Activated T-helper 1 cell treated with anti-CD3 and anti-CD28 coated beads, Interleukin-12 subunit alpha, Interleukin-12 subunit beta, Interleukin-2, Interleukin-4 antibody, amounts not matched to agents 30 ng/mL and 10 ng/mL and 1 ng/mL, durations not matched to agents 14 hours and 24 hours and 36 hours (primary cell): ENCODE measurements around the gene YEATS2. TPM values are rescaled to one million over a fixed set of nuclear protein-coding genes. Genes with fewer than 3 reads are reported as not detected.
A peak's percentile ranks its signal among the peaks of the same experiment; 100 is the strongest.

Experiments used
- DNase-seq: peaks from one replicate; pipeline ENCODE4 v3.0.0; 2021; ENCODE audit warnings: low spot score
- H3K27ac Mint-ChIP-seq: one replicate; pipeline ENCODE4 v1.8.0; 2021; ENCODE audit warnings: mild to moderate bottlenecking, mixed read lengths
- H3K27me3 Mint-ChIP-seq: one replicate; pipeline ENCODE4 v1.8.0; 2022; ENCODE audit warnings: mild to moderate bottlenecking, moderate library complexity, mixed read lengths; ENCODE audit not compliant: insufficient read depth
- H3K36me3 Mint-ChIP-seq: one replicate; pipeline ENCODE4 v1.8.0; 2021; ENCODE audit warnings: low read depth, mixed read lengths
- H3K4me1 Mint-ChIP-seq: one replicate; pipeline ENCODE4 v1.8.0; 2021; ENCODE audit warnings: low read depth, mixed read lengths
- H3K4me3 Mint-ChIP-seq: one replicate; pipeline ENCODE4 v1.8.0; 2021; ENCODE audit warnings: mild to moderate bottlenecking, moderate library complexity, mixed read lengths
- H3K9me3 Mint-ChIP-seq: one replicate; pipeline ENCODE4 v1.8.0; 2021; ENCODE audit warnings: mixed read lengths
- intact Hi-C: fragments of 100-400 bp; cut with micrococcal nuclease; formaldehyde crosslinking; loops from one replicate; pipeline ENCODE4 v1.15.1; 2024
- total RNA-seq: library from RNA; stranded (reverse); gene quantifications from 2 replicates; pipeline ENCODE4 v1.2.3, GENCODE V29; 2022

YEATS2 gene
- total RNA-seq, 1 donor from 2014 or later = 57.4 TPM

- no peak for DNase-seq
- Mint-ChIP-seq H3K4me1 (peaks cover 10% of the 10 kb centered on the region), H3K4me3 (no peak overlapping the region), H3K9me3 (no peaks in the 10 kb centered on the region), H3K27ac (peak overlapping the region; percentile 64), H3K27me3 (no peaks in the 10 kb centered on the region), H3K36me3 (peaks cover 51% of the 10 kb centered on the region)
- intact Hi-C loops = no loop called here
Observed at GRCh38 chr3:183790700-183791099, 93.1 kb downstream of the YEATS2 start.

GRCh38 chr3:183792976-183793375 lies 95.4 kb downstream of the YEATS2 start:
- H3K27ac Mint-ChIP-seq = no peak overlapping the region
- no peak overlapping the region for H3K4me3 Mint-ChIP-seq
- no peak for DNase-seq
- no peaks in the 10 kb centered on the region for H3K27me3 Mint-ChIP-seq
- H3K9me3 Mint-ChIP-seq = no peaks in the 10 kb centered on the region
- intact Hi-C loops = no loop called here
- peaks cover 10% of the 10 kb centered on the region for H3K4me1 Mint-ChIP-seq
- H3K36me3 Mint-ChIP-seq = peaks cover 51% of the 10 kb centered on the region

GRCh38 chr3:183794452-183794851 lies 96.9 kb downstream of the YEATS2 start:
- intact Hi-C loops = no loop called here
- no peaks in the 10 kb centered on the region for H3K27me3 Mint-ChIP-seq
- H3K4me1 Mint-ChIP-seq = peaks cover 5% of the 10 kb centered on the region
- no peak overlapping the region for H3K27ac Mint-ChIP-seq
- H3K4me3 Mint-ChIP-seq = no peak overlapping the region
- H3K9me3 Mint-ChIP-seq = no peaks in the 10 kb centered on the region
- no peak for DNase-seq
- peaks cover 51% of the 10 kb centered on the region for H3K36me3 Mint-ChIP-seq

- Mint-ChIP-seq H3K9me3 (no peaks in the 10 kb centered on the region), H3K4me1 (no peaks in the 10 kb centered on the region), H3K27ac (no peak overlapping the region), H3K27me3 (no peaks in the 10 kb centered on the region), H3K36me3 (peaks cover 45% of the 10 kb centered on the region), H3K4me3 (no peak overlapping the region)
- intact Hi-C loops = no loop called here
- no peak for DNase-seq
Observed at GRCh38 chr3:183796372-183796771, 98.8 kb downstream of the YEATS2 start.

- H3K27ac Mint-ChIP-seq = no peak overlapping the region
- DNase-seq = no peak
- no peak overlapping the region for H3K4me3 Mint-ChIP-seq
- peaks cover 52% of the 10 kb centered on the region for H3K36me3 Mint-ChIP-seq
- H3K9me3 Mint-ChIP-seq = no peaks in the 10 kb centered on the region
- intact Hi-C loops = no loop called here
- H3K27me3 Mint-ChIP-seq = no peaks in the 10 kb centered on the region
- no peaks in the 10 kb centered on the region for H3K4me1 Mint-ChIP-seq
Observed at GRCh38 chr3:183797996-183798395, 100.4 kb downstream of the YEATS2 start.

- Mint-ChIP-seq H3K9me3 (no peaks in the 10 kb centered on the region), H3K4me3 (no peak overlapping the region), H3K27ac (no peak overlapping the region), H3K4me1 (no peaks in the 10 kb centered on the region), H3K36me3 (peaks cover 49% of the 10 kb centered on the region), H3K27me3 (no peaks in the 10 kb centered on the region)
- no peak for DNase-seq
- intact Hi-C loops = no loop called here
Observed at GRCh38 chr3:183799461-183799860, 101.9 kb downstream of the YEATS2 start.

GRCh38 chr3:183800243-183800863 lies 102.8 kb downstream of the YEATS2 start:
- no peaks in the 10 kb centered on the region for H3K4me1 Mint-ChIP-seq
- H3K4me3 Mint-ChIP-seq = no peak overlapping the region
- H3K27me3 Mint-ChIP-seq = no peaks in the 10 kb centered on the region
- no peaks in the 10 kb centered on the region for H3K9me3 Mint-ChIP-seq
- no peak for DNase-seq
- peaks cover 47% of the 10 kb centered on the region for H3K36me3 Mint-ChIP-seq
- H3K27ac Mint-ChIP-seq = no peak overlapping the region
- intact Hi-C loops = no loop called here

GRCh38 chr3:183801601-183802000 lies 104.0 kb downstream of the YEATS2 start:
- Mint-ChIP-seq H3K36me3 (peaks cover 48% of the 10 kb centered on the region), H3K4me3 (no peak overlapping the region), H3K27ac (no peak overlapping the region), H3K4me1 (no peaks in the 10 kb centered on the region), H3K9me3 (no peaks in the 10 kb centered on the region), H3K27me3 (no peaks in the 10 kb centered on the region)
- intact Hi-C loops = no loop called here
- DNase-seq = no peak

- intact Hi-C loops = no loop called here
- Mint-ChIP-seq H3K36me3 (peaks cover 51% of the 10 kb centered on the region), H3K9me3 (no peaks in the 10 kb centered on the region), H3K4me1 (no peaks in the 10 kb centered on the region), H3K4me3 (no peak overlapping the region), H3K27me3 (no peaks in the 10 kb centered on the region), H3K27ac (peak overlapping the region; percentile 40)
- no peak for DNase-seq
Observed at GRCh38 chr3:183802989-183803388, 105.4 kb downstream of the YEATS2 start.

GRCh38 chr3:183807209-183807728 lies 109.7 kb downstream of the YEATS2 start:
- no peak for DNase-seq
- Mint-ChIP-seq H3K36me3 (peaks cover 44% of the 10 kb centered on the region), H3K4me1 (no peaks in the 10 kb centered on the region), H3K4me3 (no peak overlapping the region), H3K27ac (no peak overlapping the region), H3K27me3 (no peaks in the 10 kb centered on the region), H3K9me3 (no peaks in the 10 kb centered on the region)
- intact Hi-C loops = no loop called here

GRCh38 chr3:183807881-183808280 lies 110.3 kb downstream of the YEATS2 start:
- DNase-seq = no peak
- Mint-ChIP-seq H3K27me3 (no peaks in the 10 kb centered on the region), H3K9me3 (no peaks in the 10 kb centered on the region), H3K4me1 (no peaks in the 10 kb centered on the region), H3K36me3 (peaks cover 41% of the 10 kb centered on the region), H3K4me3 (no peak overlapping the region), H3K27ac (no peak overlapping the region)
- intact Hi-C loops = no loop called here

- Mint-ChIP-seq H3K27me3 (no peaks in the 10 kb centered on the region), H3K27ac (no peak overlapping the region), H3K4me1 (no peaks in the 10 kb centered on the region), H3K36me3 (peaks cover 38% of the 10 kb centered on the region), H3K4me3 (no peak overlapping the region), H3K9me3 (no peaks in the 10 kb centered on the region)
- no peak for DNase-seq
- intact Hi-C loops = no loop called here
Observed at GRCh38 chr3:183808355-183808754, 110.8 kb downstream of the YEATS2 start.

- peaks cover 33% of the 10 kb centered on the region for H3K36me3 Mint-ChIP-seq
- intact Hi-C loops = no loop called here
- H3K27ac Mint-ChIP-seq = no peak overlapping the region
- H3K4me1 Mint-ChIP-seq = peaks cover 2% of the 10 kb centered on the region
- DNase-seq = no peak
- H3K4me3 Mint-ChIP-seq = no peak overlapping the region
- no peaks in the 10 kb centered on the region for H3K27me3 Mint-ChIP-seq
- no peaks in the 10 kb centered on the region for H3K9me3 Mint-ChIP-seq
Observed at GRCh38 chr3:183809270-183809669, 111.7 kb downstream of the YEATS2 start.
